Hematopoietic multipotent progenitor cell treated with erythropoietin and hydrocortisone succinate and interleukin-3 and kit ligand, for 17 days (in vitro differentiated cells): Measurements from ENCODE around the gene ZNF502.

Experiments
- DNase-seq: peaks from one replicate; pipeline ENCODE4 v3.0.0-alpha.2; 2015; ENCODE audit warnings: low spot score

Gene ZNF502

GRCh38 chr3:44771424-44772098 lies 59.1 kb downstream of the ZNF502 start:
- no peak for DNase-seq

- DNase-seq, result no peak
These were observed 59.6 kb downstream of the ZNF502 start for GRCh38 chr3:44772099-44772442.
